K562 (cell line): Measurements from ENCODE around the gene VKORC1. TPM values are rescaled to one million over a fixed set of nuclear protein-coding genes. Genes with fewer than 3 reads are reported as not detected.

ENCODE experiments used
- ARHGAP35 ChIP-seq: fragments of 450-650 bp; IDR thresholded peaks from 2 replicates; pipeline ENCODE4 v1.6.1; 2018; ENCODE audit not compliant: partially characterized antibody
- CBFA2T2 ChIP-seq: fragments of 450-650 bp; conservative IDR thresholded peaks from 2 replicates; pipeline ENCODE4 v1.6.1; 2017; ENCODE audit warnings: mild to moderate bottlenecking
- CEBPB ChIP-seq: fragments of 450-650 bp; IDR thresholded peaks from 2 replicates; pipeline ENCODE4 v1.6.1; 2016; ENCODE audit warnings: missing genetic modification characterization, missing compliant biosample characterization
- E2F3 ChIP-seq: fragments of 250-450 bp; sonication (Bioruptor Pico); IDR thresholded peaks from 2 replicates; pipeline ENCODE4 v1.4.0; 2020; ENCODE audit warnings: mild to moderate bottlenecking
- ELF1 ChIP-seq: fragments of 200-800 bp; sonication (Bioruptor generic); IDR thresholded peaks from 2 replicates; pipeline ENCODE4 v1.6.1; 2016; ENCODE audit warnings: missing genetic modification characterization, missing compliant biosample characterization
- ELK1 ChIP-seq: sonication (generic); formaldehyde crosslinking; IDR thresholded peaks from 2 replicates; pipeline ENCODE4 v1.8.1; 2022; ENCODE audit warnings: missing genetic modification reagents
- FOXJ2 ChIP-seq: fragments of 200-800 bp; sonication (Bioruptor generic); IDR thresholded peaks from 2 replicates; pipeline ENCODE4 v1.6.1; 2016; ENCODE audit warnings: missing genetic modification characterization, missing compliant biosample characterization
- ILF3 ChIP-seq: fragments of 450-650 bp; IDR thresholded peaks from 2 replicates; pipeline ENCODE4 v1.6.1; 2018; ENCODE audit warnings: antibody characterized with exemption, mild to moderate bottlenecking, moderate library complexity, borderline replicate concordance
- L3MBTL2 ChIP-seq: fragments of 450-650 bp; IDR thresholded peaks from 2 replicates; pipeline ENCODE4 v1.6.1; 2016; ENCODE audit warnings: mild to moderate bottlenecking, moderate library complexity
- MBD1 ChIP-seq: fragments of 250-450 bp; sonication (Bioruptor Pico); IDR thresholded peaks from 2 replicates; pipeline ENCODE4 v1.8.0; 2022; ENCODE audit warnings: inconsistent platforms
- MEF2A ChIP-seq: IDR thresholded peaks from 2 replicates; pipeline ENCODE4 v1.6.1; 2011; ENCODE audit warnings: low read depth, mild to moderate bottlenecking, low read length, moderate library complexity; ENCODE audit not compliant: control insufficient read depth
- MEIS2 ChIP-seq: fragments of 450-650 bp; IDR thresholded peaks from 2 replicates; pipeline ENCODE4 v1.6.1; 2014; ENCODE audit warnings: mild to moderate bottlenecking; ENCODE audit not compliant: partially characterized antibody
- MTA1 ChIP-seq: fragments of 450-650 bp; IDR thresholded peaks from 2 replicates; pipeline ENCODE4 v1.6.1; 2017; ENCODE audit warnings: borderline replicate concordance
- PHF21A ChIP-seq: fragments of 450-650 bp; IDR thresholded peaks from 2 replicates; pipeline ENCODE4 v1.6.1; 2017; ENCODE audit warnings: low read depth, borderline replicate concordance
- RBBP5 ChIP-seq: fragments of 200-600 bp; sonication (generic); IDR thresholded peaks from 2 replicates; pipeline ENCODE4 v1.6.1; 2012; ENCODE audit warnings: borderline replicate concordance, mild to moderate bottlenecking, low read length, control low read depth, inconsistent platforms; ENCODE audit not compliant: insufficient read depth, poor library complexity, severe bottlenecking
- SPI1 ChIP-seq: IDR thresholded peaks from 2 replicates; pipeline ENCODE4 v1.6.1; 2011; ENCODE audit warnings: low read depth, low read length, control low read depth, borderline replicate concordance
- STAT5A ChIP-seq: IDR thresholded peaks from 2 replicates; pipeline ENCODE4 v1.6.1; 2012; ENCODE audit warnings: low read length, inconsistent platforms, borderline replicate concordance
- TEAD2 ChIP-seq: fragments of 450-650 bp; IDR thresholded peaks from 2 replicates; pipeline ENCODE4 v1.6.1; 2016; ENCODE audit warnings: missing genetic modification characterization, control low read depth, missing compliant biosample characterization
- TSHZ1 ChIP-seq: fragments of 250-450 bp; sonication (Bioruptor Pico); IDR thresholded peaks from 2 replicates; pipeline ENCODE4 v1.4.0; 2020; ENCODE audit warnings: mild to moderate bottlenecking, moderate library complexity
- ZFPM2 ChIP-seq: fragments of 250-450 bp; sonication (Bioruptor Pico); IDR thresholded peaks from 2 replicates; pipeline ENCODE4 v1.5.1; 2022; ENCODE audit warnings: mild to moderate bottlenecking
- ZNF3 ChIP-seq: fragments of 250-450 bp; sonication (Bioruptor Pico); IDR thresholded peaks from 2 replicates; pipeline ENCODE4 v1.5.0; 2021; ENCODE audit warnings: mild to moderate bottlenecking, moderate library complexity
- ZNF699 ChIP-seq: fragments of 250-450 bp; sonication (Bioruptor Pico); IDR thresholded peaks from 2 replicates; pipeline ENCODE4 v1.8.0; 2021; ENCODE audit warnings: mild to moderate bottlenecking, moderate library complexity; ENCODE audit not compliant: insufficient replicate concordance
- polyA plus RNA-seq, 8 experiments: library from polyadenylated mRNA; depleted of rRNA in 4 of 8; stranded (reverse) in 5 of 8; unstranded in 3 of 8; fragments of >200 nt; fragmentation: Nextera tagmentation in 2 of 8; fragmentation: Illumina TruSeq in 1 of 8; extraction: Ambion mirVana in 2 of 8; extraction: Trizol in 1 of 8; gene quantifications; 2 replicates each; pipeline versions ENCODE4 v1.2.1 to v1.2.3, GENCODE V29; 2011 to 2014; ENCODE audit warnings: inconsistent platforms in 1 of 8, missing spikeins in 1 of 8
- total RNA-seq, 7 experiments: library from RNA; depleted of rRNA in 6 of 7; stranded (reverse); fragments of >200 nt in 6 of 7; fragmentation: Illumina TruSeq in 2 of 7; extraction: Trizol in 2 of 7; gene quantifications; 2 replicates each; pipeline versions ENCODE4 v1.2.1 to v1.2.3, GENCODE V29; 2011 to 2021; ENCODE audit warnings: low replicate concordance in 1 of 7

Gene VKORC1
- total and polyA plus RNA-seq, 9 of the 15 experiments (the other 6 are each of a cell fraction or from before 2014, with no cell fraction given), result 30.0 to 119 (median 62.1) TPM

GRCh38 chr16:31105677-31106213, 11.1 kb upstream of the VKORC1 start (continued):
- TF ChIP-seq ILF3 (no peak), ELK1 (CRISPR knock-in tag) (no peak), ELF1 (tag) (no peak), TSHZ1 (CRISPR knock-in tag) (no peak), CBFA2T2 (peak; percentile 17; the same call in 1 of the 2 replicates), E2F3 (peak; percentile 66; the same call in 1 of the 2 replicates), RBBP5 (peak; percentile 86), TEAD2 (0 out of 2 replicates have a peak, but pooled peaks have one; percentile 37), STAT5A (no peak), MTA1 (peak; percentile 67; the same call in 1 of the 2 replicates), CEBPB (tag) (peak; percentile 34; the same call in 1 of the 2 replicates), ZFPM2 (CRISPR knock-in tag) (no peak), ARHGAP35 (no peak), ZNF699 (no peak), MEF2A (no peak), L3MBTL2 (peak; percentile 95), MBD1 (CRISPR knock-in tag) (no peak), ZNF3 (CRISPR knock-in tag) (no peak), PHF21A (0 out of 2 replicates have a peak, but pooled peaks have one; percentile 14), SPI1 (no peak), FOXJ2 (tag) (no peak), MEIS2 (peak; percentile 8)
